ENCODE results near the gene GBF1.
A peak's percentile ranks its signal among the peaks of the same experiment; 100 is the strongest.

GBF1 gene

DNA sequence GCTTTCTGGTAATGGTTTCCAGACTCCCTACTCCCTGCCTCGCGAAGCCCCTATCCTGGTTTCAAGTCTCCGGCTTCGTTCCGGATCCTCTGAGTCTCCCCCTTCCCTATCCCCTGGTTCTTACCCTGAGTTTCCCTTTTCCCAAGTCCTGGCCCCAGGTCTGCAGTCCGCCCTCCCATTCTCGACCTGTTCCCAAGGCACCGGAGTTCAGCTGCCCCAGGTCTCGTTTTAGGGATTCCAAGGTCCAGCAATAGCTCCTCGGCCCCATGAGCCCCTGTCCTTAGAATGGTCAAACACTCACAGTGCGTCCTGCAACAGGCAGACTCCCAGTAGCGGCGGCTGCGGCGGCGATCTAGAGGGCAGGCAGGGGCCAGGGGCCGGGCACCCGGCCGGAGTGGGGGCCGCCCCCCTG lies 4.3 kb upstream of the GBF1 start:
- peak overlapping the region; percentile 57 for H3K4me3 ChIP-seq (ENCODE audit: low read depth, low read length)
- in situ Hi-C loops (cut with HindIII; ENCODE audit: low sequenced_read_pairs): no loop called here
- DNase-seq (ENCODE audit: low read depth): no peak
- TF ChIP-seq, protein P1, sequence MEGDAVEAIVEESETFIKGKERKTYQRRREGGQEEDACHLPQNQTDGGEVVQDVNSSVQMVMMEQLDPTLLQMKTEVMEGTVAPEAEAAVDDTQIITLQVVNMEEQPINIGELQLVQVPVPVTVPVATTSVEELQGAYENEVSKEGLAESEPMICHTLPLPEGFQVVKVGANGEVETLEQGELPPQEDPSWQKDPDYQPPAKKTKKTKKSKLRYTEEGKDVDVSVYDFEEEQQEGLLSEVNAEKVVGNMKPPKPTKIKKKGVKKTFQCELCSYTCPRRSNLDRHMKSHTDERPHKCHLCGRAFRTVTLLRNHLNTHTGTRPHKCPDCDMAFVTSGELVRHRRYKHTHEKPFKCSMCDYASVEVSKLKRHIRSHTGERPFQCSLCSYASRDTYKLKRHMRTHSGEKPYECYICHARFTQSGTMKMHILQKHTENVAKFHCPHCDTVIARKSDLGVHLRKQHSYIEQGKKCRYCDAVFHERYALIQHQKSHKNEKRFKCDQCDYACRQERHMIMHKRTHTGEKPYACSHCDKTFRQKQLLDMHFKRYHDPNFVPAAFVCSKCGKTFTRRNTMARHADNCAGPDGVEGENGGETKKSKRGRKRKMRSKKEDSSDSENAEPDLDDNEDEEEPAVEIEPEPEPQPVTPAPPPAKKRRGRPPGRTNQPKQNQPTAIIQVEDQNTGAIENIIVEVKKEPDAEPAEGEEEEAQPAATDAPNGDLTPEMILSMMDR (IDR thresholded peaks at IDR 0.05; ENCODE audit: low read depth, low read length, missing control alignments): no peak

DNA sequence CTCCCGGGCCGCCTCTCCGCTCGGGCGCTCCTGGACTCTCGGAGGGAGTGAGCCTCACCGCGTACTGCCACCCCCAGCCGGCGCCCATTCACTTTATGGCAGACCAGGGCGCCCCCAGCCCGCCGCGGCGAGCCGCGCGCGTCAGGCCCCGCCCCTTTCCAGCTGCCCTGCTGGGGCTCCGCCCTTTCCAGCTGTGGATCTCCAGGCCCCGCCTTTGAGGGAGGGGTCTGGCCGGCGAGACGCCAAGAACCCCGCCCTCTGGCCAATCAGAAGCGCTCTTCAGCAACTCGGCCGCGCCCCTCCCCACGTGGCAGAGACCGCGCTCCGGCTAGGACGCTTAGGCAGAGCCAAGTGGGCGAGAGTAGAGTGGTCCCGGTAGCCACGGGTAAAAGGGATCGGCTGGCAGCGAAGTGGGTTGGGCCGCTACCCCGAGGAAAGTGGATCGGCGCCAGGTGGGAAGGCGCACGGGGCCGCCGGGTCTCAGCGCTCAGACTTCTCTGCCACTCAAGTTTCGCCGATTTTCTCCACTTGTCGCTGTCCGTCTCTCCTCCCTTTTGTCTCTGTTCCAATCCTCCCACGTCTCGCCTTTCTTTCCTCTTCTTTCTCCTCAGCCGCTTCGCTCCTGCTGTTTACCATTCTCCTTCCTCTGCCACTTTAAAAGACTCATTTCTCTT lies 3.8 kb upstream of the GBF1 start, which contains the start of gene PITX3:
PITX3 (minus strand) TSS at position 69 of the 674 bp plus-strand sequence. CDS start 9,432 bp downstream, outside the sequence.
- in situ Hi-C loops (cut with HindIII; ENCODE audit: low sequenced_read_pairs): no loop called here
- TF ChIP-seq, protein P1 (IDR thresholded peaks at IDR 0.05; ENCODE audit: low read depth, low read length, missing control alignments): no peak
- DNase-seq (ENCODE audit: low read depth): peak; percentile 65
- H3K4me3 ChIP-seq (ENCODE audit: low read depth, low read length): peak within 1 kb of the TSS; percentile 57

DNA sequence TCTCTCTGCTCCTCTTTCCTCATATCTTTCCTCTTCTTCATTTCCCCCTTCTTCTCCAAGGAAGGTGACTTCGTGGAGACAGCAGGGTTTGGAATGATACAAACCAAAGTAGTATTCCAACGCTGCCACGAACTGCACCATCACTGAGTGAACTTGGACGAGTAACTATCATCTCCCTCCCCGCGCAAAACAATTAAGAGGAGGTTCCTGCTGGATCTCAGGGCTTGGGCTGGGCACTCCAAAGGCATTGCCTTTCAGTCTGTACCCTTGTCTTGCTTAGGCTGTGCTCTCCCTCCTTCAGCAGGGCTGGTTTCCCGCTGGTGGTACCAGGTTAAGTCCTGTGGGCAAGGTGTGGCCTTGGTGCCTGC lies 3.2 kb upstream of the GBF1 start:
- TF ChIP-seq, protein P1 (IDR thresholded peaks at IDR 0.05; ENCODE audit: low read depth, low read length, missing control alignments): no peak
- no peak for DNase-seq (ENCODE audit: low read depth)
- peak overlapping the region; percentile 57 for H3K4me3 ChIP-seq (ENCODE audit: low read depth, low read length)
- in situ Hi-C loops (cut with HindIII; ENCODE audit: low sequenced_read_pairs): no loop called here

DNA sequence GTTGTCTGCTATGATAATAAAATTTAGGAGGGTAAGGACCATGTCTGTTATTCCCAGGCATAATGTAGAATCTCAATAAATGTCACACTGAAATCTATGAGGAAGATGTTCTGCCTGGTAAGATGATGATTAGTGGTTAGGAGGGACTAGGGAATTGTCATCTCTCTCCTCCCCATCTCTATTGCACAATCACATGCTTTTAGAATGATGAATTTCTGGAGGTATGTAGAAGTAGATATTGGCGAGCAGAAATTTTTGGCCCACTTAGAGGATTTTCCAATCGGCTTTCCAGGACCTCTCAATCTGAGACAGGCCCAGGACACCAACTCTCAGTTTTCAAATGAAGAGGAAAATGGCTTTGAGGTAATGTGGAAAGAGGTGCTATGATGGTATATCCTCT lies 2.0 kb upstream of the GBF1 start:
- TF ChIP-seq, protein P1 (IDR thresholded peaks at IDR 0.05; ENCODE audit: low read depth, low read length, missing control alignments): no peak
- DNase-seq (ENCODE audit: low read depth): no peak
- H3K4me3 ChIP-seq (ENCODE audit: low read depth, low read length): no peak overlapping the region
- in situ Hi-C loops (cut with HindIII; ENCODE audit: low sequenced_read_pairs): no loop called here

DNA sequence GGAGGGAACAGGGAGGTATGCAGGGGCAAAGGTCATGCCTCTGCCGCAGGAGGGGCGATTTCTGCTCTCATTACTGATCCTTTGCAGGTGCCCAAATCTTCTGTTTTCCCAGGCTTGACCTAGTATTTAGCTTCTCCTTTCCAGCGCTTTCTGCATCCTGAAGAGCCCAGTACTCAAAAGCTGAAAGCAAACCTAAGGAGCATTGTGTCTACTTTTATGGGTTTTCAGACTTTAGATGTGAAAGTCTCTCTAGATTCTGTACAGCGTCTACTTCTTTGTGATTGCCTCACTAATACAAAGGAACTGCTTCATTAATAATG lies 560 bp downstream of the GBF1 start:
- in situ Hi-C loops (cut with HindIII; ENCODE audit: low sequenced_read_pairs): no loop called here
- DNase-seq (ENCODE audit: low read depth): no peak
- TF ChIP-seq, protein P1 (IDR thresholded peaks at IDR 0.05; ENCODE audit: low read depth, low read length, missing control alignments): no peak
- peak overlapping the region; percentile 98 for H3K4me3 ChIP-seq (ENCODE audit: low read depth, low read length)

DNA sequence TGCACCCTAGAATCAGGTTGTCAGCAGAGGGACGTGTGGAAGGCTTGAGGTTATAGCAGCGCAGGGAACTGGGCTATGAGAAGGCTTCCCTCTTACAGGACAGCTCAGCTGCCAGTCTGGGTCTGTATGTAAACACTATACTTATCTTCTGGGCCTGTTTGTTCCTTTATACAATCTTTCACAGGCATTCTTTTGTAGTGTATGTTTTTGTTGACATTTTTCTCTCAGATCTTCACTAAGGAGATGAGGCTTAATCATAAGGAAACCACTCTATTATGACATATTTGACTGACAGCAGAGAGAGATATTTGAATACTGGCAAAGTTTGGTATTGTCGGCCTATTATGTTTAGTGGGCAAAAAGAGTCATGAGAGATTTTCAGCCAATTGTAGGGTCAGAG lies 929 bp downstream of the GBF1 start:
- no peak for DNase-seq (ENCODE audit: low read depth)
- TF ChIP-seq, protein P1 (IDR thresholded peaks at IDR 0.05; ENCODE audit: low read depth, low read length, missing control alignments): no peak
- in situ Hi-C loops (cut with HindIII; ENCODE audit: low sequenced_read_pairs): no loop called here
- H3K4me3 ChIP-seq (ENCODE audit: low read depth, low read length): peak overlapping the region; percentile 98
